HG02759 (cell line): ENCODE data around the gene TFE3.
"Not testable (repeated sequence)": the region's sequence is repeated elsewhere in the genome, so short reads cannot be mapped to it uniquely, and the experiment has no call there.

Experiments used
- ATAC-seq: cut with Tn5 transposase; IDR thresholded peaks from one replicate; pipeline ENCODE4 v1.9.1; 2021; ENCODE audit warnings: mild to moderate bottlenecking, moderate library complexity; ENCODE audit not compliant: unreplicated experiment

Gene TFE3

DNA sequence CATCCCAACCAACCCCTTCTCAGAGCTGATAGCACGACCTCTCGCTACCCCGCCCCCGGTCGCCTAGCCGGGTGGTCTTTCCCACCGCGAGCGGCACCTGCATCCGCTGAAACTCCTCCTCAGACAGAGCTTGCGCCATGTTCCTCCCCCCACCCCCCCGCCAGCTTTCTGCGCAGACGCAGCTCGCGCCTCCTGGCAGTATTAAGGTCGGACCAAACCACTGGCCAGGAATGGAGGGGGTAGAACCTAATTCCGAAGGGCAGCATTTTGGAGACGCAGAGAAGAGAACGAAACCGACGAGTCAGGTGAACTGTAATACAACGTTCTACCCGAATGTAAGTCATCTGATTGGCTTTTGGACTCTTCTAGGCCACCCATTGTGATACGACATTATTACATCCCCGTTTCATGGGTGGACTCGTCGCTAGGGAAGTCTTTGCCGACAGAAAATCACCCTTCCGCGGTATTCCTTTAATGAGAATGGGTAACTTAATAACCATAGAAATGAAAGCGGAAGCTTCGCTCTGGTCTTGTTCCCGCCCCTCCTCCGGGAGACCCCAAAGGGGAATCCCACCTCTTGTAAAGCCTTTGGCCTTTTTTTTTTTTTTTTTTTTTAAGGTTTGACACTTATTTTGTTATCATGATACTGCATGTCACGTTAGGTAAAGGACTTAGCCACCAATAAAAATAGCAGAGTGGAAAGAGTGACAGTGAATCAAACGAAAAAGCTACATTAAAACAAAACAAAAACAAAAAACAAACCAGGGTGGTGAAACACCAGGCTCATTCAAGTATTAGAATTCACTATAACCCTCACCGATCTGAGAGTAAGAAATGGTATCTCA is 40.8 kb downstream of the TFE3 start, which contains the start of gene GRIPAP1:
Gene GRIPAP1, minus strand, starts transcription at position 174 of the 845 bp plus-strand sequence. Its CDS starts 35 bp downstream, at position 139.
- ATAC-seq, result peak; percentile 85

DNA sequence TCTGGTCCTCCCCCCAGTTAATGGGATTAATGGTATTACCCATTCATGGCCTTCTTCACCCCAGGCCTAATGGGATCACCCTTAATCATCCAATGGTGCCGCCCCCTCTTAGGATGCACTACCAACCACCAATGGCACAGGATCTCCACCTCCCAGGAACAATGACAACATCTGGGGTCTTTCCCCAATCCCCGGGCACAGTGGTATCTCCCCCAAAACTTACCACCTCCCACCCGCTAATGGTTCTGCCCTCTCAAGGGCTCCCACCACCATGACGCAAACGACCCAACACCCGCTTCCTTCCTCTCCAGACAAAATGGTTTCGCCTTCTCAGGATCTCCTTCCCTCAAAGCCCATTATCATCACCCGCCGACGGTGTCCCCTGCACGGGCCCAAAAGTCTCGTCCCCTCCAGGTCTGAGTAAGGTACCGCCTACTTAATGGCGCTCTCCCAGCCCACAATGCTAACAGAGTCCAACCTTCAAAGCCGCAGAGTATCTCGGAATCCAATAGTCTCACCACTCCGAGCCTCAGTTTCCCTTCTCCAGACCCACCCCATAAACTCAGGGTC is 41.6 kb downstream of the TFE3 start:
- peak; percentile 30 for ATAC-seq

DNA sequence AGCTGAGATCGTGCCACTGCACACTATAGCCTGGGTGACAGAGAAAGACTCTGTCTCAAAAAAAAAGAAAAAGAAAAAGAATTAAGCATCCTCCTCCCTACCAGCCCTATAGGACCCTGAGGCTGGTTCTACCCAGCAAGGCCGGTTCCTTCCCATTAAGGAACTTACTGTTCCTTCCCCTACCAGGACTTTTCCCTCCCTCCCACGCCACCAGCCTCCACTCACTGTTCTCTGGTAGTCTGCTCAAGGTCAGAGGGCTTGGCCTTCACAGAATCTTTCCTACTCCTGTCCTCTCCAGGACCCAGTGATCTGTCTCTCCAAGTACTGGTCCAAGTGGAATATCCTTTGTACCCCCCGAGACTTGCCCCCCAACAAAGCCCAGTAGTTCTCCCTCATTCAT is 42.5 kb downstream of the TFE3 start:
- no peak for ATAC-seq

DNA sequence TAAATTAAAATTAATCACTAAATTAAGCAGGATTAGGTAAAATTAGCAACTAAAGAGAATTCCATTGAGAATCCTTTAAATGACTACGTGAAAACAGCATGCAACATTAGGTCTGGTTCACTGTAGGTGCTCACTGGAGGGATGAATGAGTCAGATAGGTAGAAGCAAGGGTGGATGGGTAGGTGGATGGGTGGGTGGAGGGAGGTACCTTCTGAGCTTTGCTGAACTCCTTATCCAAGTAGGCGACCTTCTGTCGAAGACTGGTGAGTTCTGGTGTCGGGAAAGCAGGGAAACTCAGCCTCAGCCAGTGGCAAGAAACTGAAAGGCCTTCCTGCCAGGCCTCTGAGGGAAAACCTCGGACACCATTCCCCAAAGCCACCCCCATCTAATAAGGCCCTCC is 44.1 kb downstream of the TFE3 start:
- ATAC-seq, result no peak

GRCh38 chrX:48998391-48998790 is 44.8 kb downstream of the TFE3 start:
- ATAC-seq, result no peak

GRCh38 chrX:48997865-48998264 is 45.3 kb downstream of the TFE3 start:
- ATAC-seq, result no peak

DNA sequence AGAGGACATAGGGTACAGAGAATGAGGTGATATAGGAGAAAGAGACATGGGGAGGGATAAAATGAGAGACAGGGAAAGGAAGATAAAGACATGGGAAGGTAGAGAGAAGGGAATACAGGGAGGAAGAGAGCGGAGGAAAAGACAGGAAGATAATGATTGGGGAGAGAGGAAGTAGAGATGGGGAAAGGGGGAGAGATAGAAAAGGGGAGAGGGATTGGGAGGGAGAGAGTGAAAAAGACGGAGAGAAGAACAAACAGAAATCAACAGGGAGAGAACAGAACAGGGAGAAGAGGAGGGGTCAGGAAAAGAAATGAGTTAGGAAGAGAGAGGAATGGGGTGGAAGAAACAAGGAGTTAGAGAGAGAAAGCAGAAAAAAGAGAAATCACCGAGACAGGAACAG is 45.7 kb downstream of the TFE3 start:
- no peak for ATAC-seq

DNA sequence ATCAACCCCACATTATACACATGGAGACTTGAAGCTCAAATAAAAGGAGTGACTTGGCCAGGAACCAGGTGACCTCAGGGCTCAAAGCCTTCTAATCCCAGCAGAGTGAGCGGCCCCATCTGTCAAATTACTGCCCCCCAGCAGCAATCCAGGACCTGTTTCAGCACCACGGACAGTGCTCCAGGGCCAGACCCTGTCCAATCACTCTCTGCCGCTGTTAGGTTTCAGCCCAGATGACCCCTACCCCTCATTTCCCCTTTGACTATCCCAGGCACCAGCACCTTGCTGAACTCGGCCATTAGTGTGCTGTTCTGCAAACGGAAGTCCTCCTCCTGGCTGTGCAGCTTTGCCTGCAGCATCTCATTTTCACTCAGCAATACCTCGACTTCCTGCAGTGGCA is 46.2 kb downstream of the TFE3 start:
- no peak for ATAC-seq

GRCh38 chrX:48992341-48992740 is 50.8 kb downstream of the TFE3 start:
- no peak for ATAC-seq

DNA sequence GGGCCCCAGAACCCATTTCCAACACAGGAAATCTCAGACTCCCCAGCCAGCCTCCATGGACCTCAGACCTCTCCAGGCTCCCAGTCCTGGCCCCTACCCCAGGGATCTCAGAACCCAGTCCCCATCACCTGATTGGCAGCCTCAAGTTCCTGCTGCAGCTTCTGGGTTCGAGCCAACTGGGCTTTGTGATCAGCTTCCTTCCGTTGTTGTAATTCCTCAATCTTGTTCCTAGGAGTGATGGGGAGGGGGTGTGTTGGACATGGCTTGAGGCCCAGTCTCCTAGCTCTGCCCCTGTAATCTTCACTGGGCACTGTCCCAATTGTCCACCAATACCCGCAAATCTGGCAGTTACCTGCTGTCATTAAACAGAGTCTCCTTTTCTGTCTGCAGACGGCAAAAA is 53.7 kb downstream of the TFE3 start:
- ATAC-seq, result no peak

DNA sequence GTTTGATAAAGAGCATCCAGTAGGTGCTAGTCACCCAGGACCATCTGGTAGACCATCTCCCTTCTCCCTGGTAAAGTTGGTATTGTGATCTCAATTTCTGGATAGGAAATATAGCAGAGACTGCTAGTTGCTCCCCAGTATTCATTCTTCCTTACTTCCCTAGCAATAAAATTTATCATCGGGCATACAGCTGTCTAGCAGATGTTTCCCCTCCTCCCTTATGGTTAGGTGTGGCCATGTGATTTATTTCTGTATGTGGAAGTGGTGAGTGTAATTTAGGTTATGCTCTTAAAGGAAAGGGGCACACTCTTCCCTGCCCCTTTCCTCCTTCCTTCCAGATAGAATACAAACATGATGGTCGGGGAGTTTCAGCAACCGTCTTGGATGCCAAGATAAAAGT is 59.3 kb downstream of the TFE3 start:
- no peak for ATAC-seq

DNA sequence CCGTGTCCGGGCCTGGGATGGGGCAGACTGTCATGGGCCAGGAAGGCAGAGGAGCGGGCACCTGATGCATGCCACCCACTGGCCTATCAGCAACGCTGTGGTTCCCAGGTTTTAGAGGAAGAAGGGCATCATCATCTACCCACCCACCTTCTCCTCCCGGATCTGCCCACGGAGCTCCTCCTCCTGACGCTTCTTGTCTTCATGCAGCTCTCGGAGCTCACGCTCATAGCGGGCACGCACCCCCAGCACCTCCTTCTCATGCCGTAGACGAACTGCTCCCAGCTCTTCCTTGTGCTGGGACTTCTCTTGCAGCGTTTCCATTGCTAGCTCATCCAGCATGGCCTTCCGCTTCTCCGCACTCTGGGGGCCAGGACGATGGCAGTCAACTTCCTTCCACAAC is 60.1 kb downstream of the TFE3 start:
- no peak for ATAC-seq

GRCh38 chrX:48981178-48981577 is 62.0 kb downstream of the TFE3 start:
- ATAC-seq, result no peak

- not testable (repeated sequence) for ATAC-seq
Measured at GRCh38 chrX:48980341-48980740, 62.8 kb downstream of the TFE3 start.
